ENCODE measurements around the gene C11orf16. TPM values are rescaled to one million over a fixed set of nuclear protein-coding genes. Genes with fewer than 3 reads are reported as not detected.

Gene C11orf16
- total and polyA plus RNA-seq, 9 of the 15 experiments (the other 6 are each of a cell fraction or from before 2014, with no cell fraction given), result not detected

DNA sequence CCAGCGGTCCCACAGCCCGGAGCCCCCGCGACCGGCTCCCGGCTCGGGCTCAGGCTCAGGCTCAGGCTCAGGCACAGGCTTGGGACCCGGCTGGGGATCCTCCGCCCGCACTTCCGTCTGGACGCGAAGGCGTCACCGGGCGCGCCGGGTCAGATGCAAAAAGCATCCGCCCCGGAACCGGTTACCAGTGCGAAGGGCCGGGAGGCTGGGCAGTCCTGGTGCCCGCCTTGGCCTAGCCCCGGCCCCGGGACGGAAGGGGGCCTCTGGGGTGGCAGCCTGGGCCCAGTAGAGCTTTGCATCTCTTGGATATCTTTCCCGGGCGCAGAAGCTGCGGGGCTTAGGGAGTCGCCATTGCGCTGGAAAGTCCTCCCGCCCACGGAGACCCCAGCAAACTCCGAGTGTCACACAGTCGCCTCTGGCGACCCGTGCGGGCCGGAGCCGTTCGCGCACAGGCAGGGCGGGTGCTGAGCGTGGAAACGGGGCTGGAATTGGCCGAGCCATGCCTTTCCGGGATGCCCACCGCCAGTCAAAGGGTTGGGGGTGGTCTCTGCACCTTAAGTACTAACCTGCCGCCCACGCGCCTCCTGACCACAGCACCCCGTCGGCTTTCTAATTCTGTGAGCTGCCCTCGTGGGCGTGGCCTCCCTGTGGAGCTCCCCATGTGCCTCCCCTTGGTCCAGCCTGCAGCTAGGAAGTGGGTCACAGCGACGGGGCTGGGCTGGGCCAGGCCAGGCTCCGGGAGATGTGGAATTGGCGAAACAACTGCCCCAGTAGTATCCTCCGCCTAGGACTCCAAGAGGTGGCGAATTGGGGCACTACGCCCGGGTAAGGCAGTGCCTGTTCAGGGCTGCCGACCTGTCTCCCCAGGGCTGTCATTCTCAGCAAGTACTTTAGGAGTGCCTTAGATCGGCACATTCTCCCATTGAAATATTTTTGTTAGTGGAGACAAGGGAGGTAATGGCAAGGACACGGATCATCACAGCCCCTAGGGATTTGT, 31.9 kb upstream of the C11orf16 start, which contains the start of gene TMEM9B (continued):
- TF ChIP-seq, protein P1, sequence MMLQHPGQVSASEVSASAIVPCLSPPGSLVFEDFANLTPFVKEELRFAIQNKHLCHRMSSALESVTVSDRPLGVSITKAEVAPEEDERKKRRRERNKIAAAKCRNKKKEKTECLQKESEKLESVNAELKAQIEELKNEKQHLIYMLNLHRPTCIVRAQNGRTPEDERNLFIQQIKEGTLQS (IDR thresholded peaks at IDR 0.05), result no peak
- TF ChIP-seq, protein P1 (CRISPR knock-in tag; conservative IDR thresholded peaks at IDR 0.05), result 0 out of 2 replicates have a peak, but pooled peaks have one; percentile 49
- TF ChIP-seq RNF2 (IDR thresholded peaks at IDR 0.05) (0 out of 2 replicates have a peak, but pooled peaks have one; percentile 48), CEBPB (tag; IDR thresholded peaks at IDR 0.05) (no peak)

DNA sequence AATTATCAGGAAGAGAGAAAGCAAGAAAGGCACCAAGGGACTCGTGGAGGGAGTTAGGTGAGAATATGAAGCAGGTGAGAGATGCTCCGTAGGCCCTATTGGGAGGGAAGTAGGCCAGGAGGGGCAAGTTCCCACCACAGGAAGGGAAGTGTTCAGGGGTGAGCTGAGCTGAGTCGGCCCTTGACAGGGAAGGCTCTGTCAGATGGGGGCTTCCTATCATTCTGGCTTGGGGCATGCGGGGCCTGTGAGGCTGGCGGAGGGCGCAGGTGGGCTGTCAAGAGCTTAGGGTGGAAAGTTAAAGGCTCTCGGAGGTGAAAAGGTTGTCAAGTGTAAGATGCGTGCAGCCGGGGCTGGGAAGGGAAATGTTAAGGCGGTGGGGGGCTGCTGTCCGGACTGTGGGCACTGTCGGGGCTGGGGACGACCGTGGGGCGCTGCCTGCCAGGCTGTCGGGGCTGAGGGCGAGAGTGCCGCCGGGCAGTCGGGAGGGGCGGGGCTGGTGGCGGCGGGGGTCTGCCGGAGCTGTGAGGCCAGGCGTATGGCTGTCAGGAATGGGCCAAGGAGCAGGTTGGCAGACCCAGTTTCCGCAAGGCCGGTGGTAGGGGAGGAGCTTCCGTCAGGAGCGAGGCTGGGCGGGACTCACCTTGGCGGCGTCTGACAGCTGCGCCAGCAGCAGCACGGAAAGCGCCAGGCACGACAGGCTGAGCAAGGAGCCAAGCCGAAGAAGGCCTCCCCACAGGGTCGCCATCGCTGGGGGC, 31.0 kb upstream of the C11orf16 start:
- Histone ChIP-seq H3K9me1 (ENCODE audit: control insufficient read depth, insufficient read depth, low read length) (no peaks in the 10 kb centered on the region), H3K9ac (ENCODE audit: insufficient read depth in 1 of 2, low read depth in 2 of 2, low read length in 2 of 2) (peak overlapping the region; percentile 88 to 93), H3K4me2 (ENCODE audit: insufficient read depth, low read length) (peak overlapping the region; percentile 93), H3K27ac (ENCODE audit: extremely low read depth, low read depth, low read length) (peak overlapping the region; percentile 93), H4K20me1 (replicated peaks; ENCODE audit: control insufficient read depth, insufficient read depth, low read length) (no peaks in the 10 kb centered on the region), H3K27me3 (ENCODE audit: control insufficient read depth in 2 of 2, insufficient read depth in 2 of 2, low read length in 2 of 2) (no peaks in the 10 kb centered on the region), H3K9me3 (replicated peaks; ENCODE audit: control insufficient read depth, insufficient read depth, low read depth, low read length) (no peaks in the 10 kb centered on the region), H3K4me1 (replicated peaks in 1 of 2; ENCODE audit: control insufficient read depth in 2 of 2, insufficient read depth in 2 of 2, low read length in 2 of 2) (peaks cover 13 to 22% of the 10 kb centered on the region in 2 experiments; a peak in 4 of 5 replicates), H3K36me3 (ENCODE audit: control insufficient read depth, insufficient read depth, low read length) (peaks cover 8% of the 10 kb centered on the region; the same call in 1 of the 3 replicates), H3K4me3 (peak overlapping the region; percentile 96), H2AFZ (ENCODE audit: low read depth, low read length) (peak overlapping the region; percentile 99), H3K79me2 (ENCODE audit: control insufficient read depth, insufficient read depth, low read length) (peaks cover 53% of the 10 kb centered on the region)
- ChIA-PET CTCF (ENCODE audit: low intra/inter-chr PET ratio) (no interaction called here), POLR2A (interaction anchor here (0.6 to 2.4 kb wide), 4 partner anchors 25 to 516 kb away, joined by 3 to 12 read pairs (median 3); no protein-coding TSS in a partner anchor)
- intact Hi-C loops (cut with micrococcal nuclease), result loop anchor here (5.0 kb wide), 1 partner anchor 39 kb away; the partner anchor contains the start of gene NRIP3
- WGBS (ENCODE audit: insufficient coverage, low coverage, missing lambda C conversion rate), result 4% methylated on average over 33 of the region's 39 CpGs
- DNase-seq (ENCODE audit: extremely low read depth in 1 of 4, low spot score in 3 of 4) (peak in 3 of 4 experiments; percentile 68 to 80 (median 71)), FAIRE-seq (no peak), ATAC-seq (peak; percentile 85)
- in situ Hi-C loops (cut with MboI), result no loop called here
- no TSS peak for BruUV-seq (replicated peaks)
- TF ChIP-seq MBD2 (IDR thresholded peaks at IDR 0.05; ENCODE audit: borderline replicate concordance, low read depth) (no peak), TEAD4 (IDR thresholded peaks at IDR 0.05; ENCODE audit: low read length) (no peak), TEAD4 (CRISPR knock-in tag; IDR thresholded peaks at IDR 0.05; ENCODE audit: borderline replicate concordance) (0 out of 2 replicates have a peak, but pooled peaks have one; percentile 33), PRPF4 (IDR thresholded peaks at IDR 0.05; ENCODE audit: insufficient read depth, low read depth, low read length, poor library complexity, severe bottlenecking) (no peak), TSC22D4 (tag; IDR thresholded peaks at IDR 0.05) (no peak)
- TF ChIP-seq, protein P2, sequence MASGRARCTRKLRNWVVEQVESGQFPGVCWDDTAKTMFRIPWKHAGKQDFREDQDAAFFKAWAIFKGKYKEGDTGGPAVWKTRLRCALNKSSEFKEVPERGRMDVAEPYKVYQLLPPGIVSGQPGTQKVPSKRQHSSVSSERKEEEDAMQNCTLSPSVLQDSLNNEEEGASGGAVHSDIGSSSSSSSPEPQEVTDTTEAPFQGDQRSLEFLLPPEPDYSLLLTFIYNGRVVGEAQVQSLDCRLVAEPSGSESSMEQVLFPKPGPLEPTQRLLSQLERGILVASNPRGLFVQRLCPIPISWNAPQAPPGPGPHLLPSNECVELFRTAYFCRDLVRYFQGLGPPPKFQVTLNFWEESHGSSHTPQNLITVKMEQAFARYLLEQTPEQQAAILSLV (tag; IDR thresholded peaks at IDR 0.05), result no peak

All from K562 (cell line).